MCF 10A (cell line): ENCODE data around the gene BPTF. TPM values are rescaled to one million over a fixed set of nuclear protein-coding genes. Genes with fewer than 3 reads are reported as not detected.
"Not testable (repeated sequence)": the region's sequence is repeated elsewhere in the genome, so short reads cannot be mapped to it uniquely, and the experiment has no call there.

Experiments
- BruUV-seq: library from RNA; stranded (reverse); fragments of 400-500 nt; replicated peaks from 2 replicates; lab custom pipeline; 2021; lab: Mats Ljungman, UMichigan
- CTCF ChIA-PET: fragments of 300-600 bp; sonication (Branson Sonifier 250); formaldehyde crosslinking; extraction: SDS; loops from one replicate; lab custom pipeline; 2021; ENCODE audit warnings: antibody characterized with exemption, inconsistent platforms; lab: Yijun Ruan, JAX
- POLR2A ChIA-PET: fragments of 300-600, 350-650 bp; sonication (Branson Sonifier 250); formaldehyde crosslinking; extraction: SDS; loops from one replicate; lab custom pipeline; 2020; ENCODE audit warnings: antibody characterized with exemption, inconsistent platforms; lab: Yijun Ruan, JAX
- DNase-seq: peaks from one replicate; pipeline ENCODE4 v3.0.0-alpha.2; 2018; ENCODE audit not compliant: unreplicated experiment
- H3K27ac Mint-ChIP-seq: one replicate; pipeline ENCODE4 v1.8.0; 2022; ENCODE audit warnings: mild to moderate bottlenecking, low read depth, mixed read lengths; ENCODE audit not compliant: unreplicated experiment
- H3K27me3 Mint-ChIP-seq: one replicate; pipeline ENCODE4 v1.8.0; 2022; ENCODE audit warnings: mixed read lengths; ENCODE audit not compliant: insufficient read depth, unreplicated experiment
- H3K36me3 Mint-ChIP-seq: one replicate; pipeline ENCODE4 v1.8.0; 2022; ENCODE audit warnings: mild to moderate bottlenecking, moderate library complexity, mixed read lengths; ENCODE audit not compliant: insufficient read depth, unreplicated experiment
- H3K4me1 Mint-ChIP-seq: one replicate; pipeline ENCODE4 v1.8.0; 2022; ENCODE audit warnings: mixed read lengths; ENCODE audit not compliant: insufficient read depth, unreplicated experiment
- H3K4me3 Mint-ChIP-seq: one replicate; pipeline ENCODE4 v1.8.0; 2022; ENCODE audit warnings: mild to moderate bottlenecking, moderate library complexity, mixed read lengths; ENCODE audit not compliant: unreplicated experiment
- H3K9me3 Mint-ChIP-seq: one replicate; pipeline ENCODE4 v1.8.0; 2022; ENCODE audit warnings: mixed read lengths; ENCODE audit not compliant: unreplicated experiment
- intact Hi-C: fragments of 100-400 bp; cut with micrococcal nuclease; formaldehyde crosslinking; loops from 2 replicates; pipeline ENCODE4 v1.14.1; 2022
- total RNA-seq: library from RNA; stranded (reverse); gene quantifications from 2 replicates; pipeline ENCODE4 v1.2.3, GENCODE V29; 2022
- TF ChIP-seq, protein P1 (sequence below): fragments of 200-600 bp; IDR thresholded peaks from one replicate; pipeline ENCODE4 v1.8.0; 2022; ENCODE audit warnings: antibody characterized with exemption, mild to moderate bottlenecking; ENCODE audit not compliant: unreplicated experiment

BPTF gene
- total RNA-seq, 1 experiment from 2014 or later: 63.7 TPM

DNA sequence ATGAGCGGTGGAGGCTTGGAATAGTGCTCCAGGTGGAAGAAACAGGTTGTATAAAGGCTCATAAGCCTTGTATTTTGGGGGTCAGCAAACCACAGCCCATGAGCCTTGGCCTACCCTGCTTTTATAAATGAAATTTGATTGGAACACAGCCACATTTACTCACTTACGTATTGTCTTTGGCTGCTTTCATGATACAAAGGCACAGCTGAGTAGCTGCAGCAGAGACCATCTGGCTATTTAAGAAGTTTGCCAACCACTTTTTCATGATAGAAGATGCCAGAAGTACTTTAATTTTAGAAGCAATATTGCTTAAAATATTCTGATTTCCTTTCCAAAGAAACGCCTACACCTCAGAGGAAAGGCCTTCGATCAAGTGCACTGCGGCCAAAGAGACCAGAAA lies 97.2 kb downstream of the BPTF start:
- ChIA-PET CTCF (no interaction called here), POLR2A (interaction anchor here (0.6 kb wide), 1 partner anchor 24 kb away, joined by 3 read pairs; no protein-coding TSS in a partner anchor)
- DNase-seq: no peak
- H3K27me3 Mint-ChIP-seq: no peaks in the 10 kb centered on the region
- TF ChIP-seq, protein P1, sequence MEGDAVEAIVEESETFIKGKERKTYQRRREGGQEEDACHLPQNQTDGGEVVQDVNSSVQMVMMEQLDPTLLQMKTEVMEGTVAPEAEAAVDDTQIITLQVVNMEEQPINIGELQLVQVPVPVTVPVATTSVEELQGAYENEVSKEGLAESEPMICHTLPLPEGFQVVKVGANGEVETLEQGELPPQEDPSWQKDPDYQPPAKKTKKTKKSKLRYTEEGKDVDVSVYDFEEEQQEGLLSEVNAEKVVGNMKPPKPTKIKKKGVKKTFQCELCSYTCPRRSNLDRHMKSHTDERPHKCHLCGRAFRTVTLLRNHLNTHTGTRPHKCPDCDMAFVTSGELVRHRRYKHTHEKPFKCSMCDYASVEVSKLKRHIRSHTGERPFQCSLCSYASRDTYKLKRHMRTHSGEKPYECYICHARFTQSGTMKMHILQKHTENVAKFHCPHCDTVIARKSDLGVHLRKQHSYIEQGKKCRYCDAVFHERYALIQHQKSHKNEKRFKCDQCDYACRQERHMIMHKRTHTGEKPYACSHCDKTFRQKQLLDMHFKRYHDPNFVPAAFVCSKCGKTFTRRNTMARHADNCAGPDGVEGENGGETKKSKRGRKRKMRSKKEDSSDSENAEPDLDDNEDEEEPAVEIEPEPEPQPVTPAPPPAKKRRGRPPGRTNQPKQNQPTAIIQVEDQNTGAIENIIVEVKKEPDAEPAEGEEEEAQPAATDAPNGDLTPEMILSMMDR: no peak
- H3K4me1 Mint-ChIP-seq: no peaks in the 10 kb centered on the region
- H3K36me3 Mint-ChIP-seq: peaks cover 87% of the 10 kb centered on the region
- no peak overlapping the region for H3K4me3 Mint-ChIP-seq
- no TSS peak for BruUV-seq
- intact Hi-C loops: no loop called here
- H3K27ac Mint-ChIP-seq: no peak overlapping the region
- H3K9me3 Mint-ChIP-seq: no peaks in the 10 kb centered on the region

DNA sequence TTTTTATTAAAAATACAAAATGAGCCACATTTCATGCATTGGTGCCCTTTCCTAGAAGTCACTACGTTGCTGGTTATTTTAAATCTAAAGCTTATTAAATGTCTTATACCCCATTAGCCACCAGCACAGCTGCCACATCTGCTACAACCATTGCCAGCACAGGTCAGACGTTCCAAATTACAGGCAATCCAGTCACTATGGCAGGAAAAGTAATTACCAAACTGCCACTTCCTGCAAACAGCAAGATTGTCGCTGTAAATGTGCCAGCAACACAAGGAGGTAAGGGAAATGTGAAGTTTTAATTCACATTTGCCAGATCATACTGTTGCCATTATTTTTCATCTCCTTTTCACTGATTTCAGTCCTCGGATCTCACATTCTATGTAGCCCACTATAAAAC lies 103.5 kb downstream of the BPTF start:
- H3K27me3 Mint-ChIP-seq, H3K4me3 Mint-ChIP-seq, DNase-seq, CTCF ChIA-PET, POLR2A ChIA-PET, intact Hi-C loops, H3K9me3 Mint-ChIP-seq, H3K27ac Mint-ChIP-seq, BruUV-seq, H3K4me1 Mint-ChIP-seq: not testable (repeated sequence)
- peaks cover 98% of the 10 kb centered on the region for H3K36me3 Mint-ChIP-seq

DNA sequence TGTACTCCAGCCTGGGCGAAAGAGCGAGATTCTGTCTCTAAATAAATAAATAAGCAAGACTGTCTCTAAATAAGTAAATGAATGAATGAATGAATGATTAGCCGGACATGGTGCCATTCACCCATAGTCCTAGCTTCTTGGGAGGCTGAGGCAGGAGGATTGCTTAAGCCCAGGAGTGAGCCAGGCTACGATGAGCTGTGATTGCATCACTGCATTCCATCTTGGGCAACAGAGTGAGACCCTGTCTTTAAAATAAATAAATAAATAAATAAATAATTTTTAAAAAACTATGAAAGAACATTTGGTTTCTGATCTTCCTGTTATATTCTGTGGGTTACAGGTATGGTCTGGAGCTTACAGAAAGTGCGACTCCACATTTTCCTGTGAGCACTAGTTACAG lies 105.9 kb downstream of the BPTF start:
- no peaks in the 10 kb centered on the region for H3K27me3 Mint-ChIP-seq
- H3K4me3 Mint-ChIP-seq: no peak overlapping the region
- no peak overlapping the region for H3K27ac Mint-ChIP-seq
- ChIA-PET CTCF (interaction anchor here (0.7 to 1.0 kb wide), 2 partner anchors 31 to 511 kb away, joined by 3 read pairs; no protein-coding TSS in a partner anchor), POLR2A (interaction anchor here (2.6 kb wide), 1 partner anchor 10 kb away, joined by 6 read pairs; no protein-coding TSS in a partner anchor)
- TF ChIP-seq, protein P1: no peak
- BruUV-seq: no TSS peak
- peak; percentile 3 for DNase-seq
- no peaks in the 10 kb centered on the region for H3K9me3 Mint-ChIP-seq
- peaks cover 98% of the 10 kb centered on the region for H3K36me3 Mint-ChIP-seq
- intact Hi-C loops: no loop called here
- H3K4me1 Mint-ChIP-seq: no peaks in the 10 kb centered on the region

DNA sequence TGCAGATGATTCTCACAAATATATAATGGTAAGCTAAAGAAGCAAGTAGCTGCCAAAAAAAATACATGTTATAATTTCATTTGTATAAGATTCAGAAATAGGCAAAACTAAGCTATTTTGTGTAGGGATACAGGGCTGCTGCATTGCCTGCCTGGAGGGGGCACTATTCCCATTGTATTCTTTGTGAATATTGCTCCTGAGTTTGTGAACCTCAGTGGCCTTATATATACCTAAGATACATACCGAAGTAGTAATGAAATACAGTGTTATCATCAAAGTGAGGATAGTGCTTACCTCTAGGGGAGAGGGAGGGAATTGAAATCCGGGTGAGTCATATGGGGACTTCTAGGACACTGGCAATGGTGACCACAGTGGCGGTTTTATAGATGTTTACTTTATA lies 117.5 kb downstream of the BPTF start:
- H3K4me1 Mint-ChIP-seq: no peaks in the 10 kb centered on the region
- H3K4me3 Mint-ChIP-seq: no peak overlapping the region
- no peak overlapping the region for H3K27ac Mint-ChIP-seq
- TF ChIP-seq, protein P1: peak; percentile 6
- intact Hi-C loops: no loop called here
- CTCF ChIA-PET: interaction anchor here (0.6 to 1.6 kb wide), 7 partner anchors 14 to 525 kb away, joined by 3 to 5 read pairs (median 4); no protein-coding TSS in a partner anchor
- POLR2A ChIA-PET: interaction anchor here (1.3 kb wide), 1 partner anchor 18 kb away, joined by 4 read pairs; no protein-coding TSS in a partner anchor
- H3K9me3 Mint-ChIP-seq: no peaks in the 10 kb centered on the region
- H3K27me3 Mint-ChIP-seq: no peaks in the 10 kb centered on the region
- peak; percentile 15 for DNase-seq
- BruUV-seq: no TSS peak
- H3K36me3 Mint-ChIP-seq: peaks cover 91% of the 10 kb centered on the region
